ENCODE results near the gene MOSPD3. TPM values are rescaled to one million over a fixed set of nuclear protein-coding genes. Genes with fewer than 3 reads are reported as not detected.

The MOSPD3 gene
- polyA plus RNA-seq, 1 donor from 2014 or later: 27.9 TPM

- Histone ChIP-seq H3K4me2 (ENCODE audit: low read length) (no peak overlapping the region), H3K79me2 (replicated peaks; ENCODE audit: insufficient read depth, low read length) (no peaks in the 10 kb centered on the region), H3K9me3 (ENCODE audit: low read length) (no peaks in the 10 kb centered on the region), H3K4me3 (ENCODE audit: low read length) (no peak overlapping the region), H3K9me2 (ENCODE audit: insufficient read depth, low read length) (no peaks in the 10 kb centered on the region), H3K27me3 (ENCODE audit: insufficient read depth, low read depth, low read length) (no peaks in the 10 kb centered on the region), H3K27ac (ENCODE audit: low read length) (no peak overlapping the region), H4K20me1 (ENCODE audit: insufficient read depth) (no peaks in the 10 kb centered on the region), H3K9ac (ENCODE audit: low read length) (no peak overlapping the region), H2AFZ (ENCODE audit: low read depth, low read length) (no peak overlapping the region), H3K36me3 (ENCODE audit: insufficient read depth, low read length) (no peaks in the 10 kb centered on the region), H3F3A (ENCODE audit: insufficient read depth, low read length, poor library complexity, severe bottlenecking) (no peaks in the 10 kb centered on the region)
- TF ChIP-seq CTCF (IDR thresholded peaks at IDR 0.05; ENCODE audit: poor library complexity, severe bottlenecking): no peak
- no peak for TF ChIP-seq MXI1 (conservative IDR thresholded peaks at IDR 0.05; ENCODE audit: poor library complexity, severe bottlenecking)
- no peak for TF ChIP-seq REST (IDR thresholded peaks at IDR 0.05; ENCODE audit: borderline replicate concordance)
- no peak for TF ChIP-seq POLR2AphosphoS5 (IDR thresholded peaks at IDR 0.05)
- TF ChIP-seq TAF1 (IDR thresholded peaks at IDR 0.05; ENCODE audit: low read depth): no peak
- TF ChIP-seq RAD21 (conservative IDR thresholded peaks at IDR 0.05): no peak
- TF ChIP-seq EZH2 (IDR thresholded peaks at IDR 0.05; ENCODE audit: borderline replicate concordance, insufficient read depth, low read length, poor library complexity, severe bottlenecking): no peak
- no peak for TF ChIP-seq SMC3 (conservative IDR thresholded peaks at IDR 0.05; ENCODE audit: poor library complexity)
Measured at GRCh38 chr7:100641860-100642533, 29.7 kb downstream of the MOSPD3 start.

DNA sequence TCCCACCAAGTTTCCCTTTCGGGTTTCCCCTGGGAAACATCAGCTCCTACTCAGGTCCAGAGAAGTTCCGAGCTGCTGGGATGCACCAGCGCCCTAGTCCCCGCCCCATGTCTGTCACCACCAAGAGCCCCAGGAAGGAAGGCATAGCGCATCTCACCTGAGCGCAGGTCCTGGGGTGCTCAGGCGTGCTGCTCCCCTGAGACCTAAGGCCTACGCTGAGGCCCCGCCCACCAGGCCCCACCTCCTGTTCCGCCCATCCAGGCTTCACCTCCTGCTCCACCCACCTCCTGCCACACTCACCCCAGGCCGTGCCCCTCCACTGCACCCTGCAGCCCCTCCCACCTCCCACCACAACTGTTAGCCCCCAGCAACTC lies 30.2 kb downstream of the MOSPD3 start:
- no peak for TF ChIP-seq POLR2AphosphoS5 (IDR thresholded peaks at IDR 0.05)
- no peak for TF ChIP-seq MXI1 (conservative IDR thresholded peaks at IDR 0.05; ENCODE audit: poor library complexity, severe bottlenecking)
- no peak for TF ChIP-seq CTCF (IDR thresholded peaks at IDR 0.05; ENCODE audit: poor library complexity, severe bottlenecking)
- TF ChIP-seq EP300 (conservative IDR thresholded peaks at IDR 0.05; ENCODE audit: poor library complexity, severe bottlenecking): no peak
- TF ChIP-seq SMC3 (conservative IDR thresholded peaks at IDR 0.05; ENCODE audit: poor library complexity): no peak
- no peak for TF ChIP-seq RAD21 (conservative IDR thresholded peaks at IDR 0.05)
- TF ChIP-seq REST (IDR thresholded peaks at IDR 0.05; ENCODE audit: borderline replicate concordance): no peak
- TF ChIP-seq TAF1 (IDR thresholded peaks at IDR 0.05; ENCODE audit: low read depth): no peak
- no peak for TF ChIP-seq EZH2 (IDR thresholded peaks at IDR 0.05; ENCODE audit: borderline replicate concordance, insufficient read depth, low read length, poor library complexity, severe bottlenecking)
- no peaks in the 10 kb centered on the region for H4K20me1 ChIP-seq (ENCODE audit: insufficient read depth)
- H3K9ac ChIP-seq (ENCODE audit: low read length): no peak overlapping the region
- H2AFZ ChIP-seq (ENCODE audit: low read depth, low read length): no peak overlapping the region
- no peaks in the 10 kb centered on the region for H3K36me3 ChIP-seq (ENCODE audit: insufficient read depth, low read length)
- H3K4me3 ChIP-seq (ENCODE audit: low read length): no peak overlapping the region
- H3K9me2 ChIP-seq (ENCODE audit: insufficient read depth, low read length): no peaks in the 10 kb centered on the region
- no peak overlapping the region for H3K27ac ChIP-seq (ENCODE audit: low read length)
- H3K79me2 ChIP-seq (replicated peaks; ENCODE audit: insufficient read depth, low read length): no peaks in the 10 kb centered on the region
- H3K4me2 ChIP-seq (ENCODE audit: low read length): no peak overlapping the region
- H3K27me3 ChIP-seq (ENCODE audit: insufficient read depth, low read depth, low read length): no peaks in the 10 kb centered on the region
- H3K9me3 ChIP-seq (ENCODE audit: low read length): no peaks in the 10 kb centered on the region
- no peaks in the 10 kb centered on the region for H3F3A ChIP-seq (ENCODE audit: insufficient read depth, low read length, poor library complexity, severe bottlenecking)
